Gastrocnemius medialis (tissue), 4 donors: ENCODE measurements around the gene TMEM37. TPM values are rescaled to one million over a fixed set of nuclear protein-coding genes. Genes with fewer than 3 reads are reported as not detected.

Experiments
- ATAC-seq, 2 donors: fragments of 150-250 bp; one replicate each; pipeline ENCODE4 v1.9.1; 2016
- DNase-seq, 2 donors: peaks; one replicate each; pipeline ENCODE4 v3.0.0-alpha.2; 2019
- H3K27ac ChIP-seq, 4 donors: fragments of 200-600 bp; sonication (generic); 1 replicate in 1 of 4; 2 replicates in 3 of 4; pipeline ENCODE4 v1.5.1; 2016 to 2018; ENCODE audit warnings: mild to moderate bottlenecking in 2 of 4, moderate library complexity in 1 of 4
- H3K27me3 ChIP-seq, 3 donors: fragments of 200-600 bp; sonication (generic) in 2 of 3; 1 replicate in 1 of 3; 2 replicates in 2 of 3; pipeline versions ENCODE4 v1.5.1 to v1.6.0; 2016 to 2019; ENCODE audit warnings: mild to moderate bottlenecking in 1 of 3, moderate library complexity in 1 of 3
- H3K36me3 ChIP-seq, 2 donors: fragments of 200-600 bp; sonication (generic) in 1 of 2; one replicate each; pipeline ENCODE4 v1.5.1; 2017 to 2018
- H3K4me1 ChIP-seq, 2 donors: fragments of 200-600 bp; sonication (generic) in 1 of 2; one replicate each; pipeline ENCODE4 v1.5.1; 2016 to 2017; ENCODE audit warnings: mild to moderate bottlenecking in 2 of 2
- H3K4me3 ChIP-seq, 4 donors: fragments of 200-600 bp; sonication (generic) in 3 of 4; 1 replicate in 1 of 4; 2 replicates in 3 of 4; pipeline ENCODE4 v1.5.1; 2016 to 2019; ENCODE audit warnings: mild to moderate bottlenecking in 2 of 4
- H3K9me3 ChIP-seq, 3 donors: fragments of 200-600 bp; sonication (generic) in 2 of 3; 1 replicate in 1 of 3; 2 replicates in 2 of 3; pipeline ENCODE4 v1.5.1; 2016 to 2019
- CTCF ChIP-seq, 5 experiments: fragments of 450-650 bp in 3 of 5; fragments of 200-600 bp in 2 of 5; sonication (generic) in 2 of 5; IDR thresholded peaks in 4 of 5; conservative IDR thresholded peaks in 1 of 5; 1 replicate in 4 of 5; 2 replicates in 1 of 5; pipeline ENCODE4 v1.5.1; 2016 to 2019; ENCODE audit warnings: antibody characterized with exemption in 5 of 5, mild to moderate bottlenecking in 3 of 5, moderate library complexity in 3 of 5
- POLR2A ChIP-seq, 2 donors: fragments of 450-650 bp; IDR thresholded peaks; one replicate each; pipeline ENCODE4 v1.6.1; 2017; ENCODE audit warnings: antibody characterized with exemption in 2 of 2, mild to moderate bottlenecking in 2 of 2, moderate library complexity in 2 of 2
- in situ Hi-C, 4 donors: fragments of 200-750 bp; cut with MboI; loops; one replicate each; pipeline versions ENCODE4 v1.15.0 to v1.8.0; 2017; ENCODE audit warnings: low sequenced_read_pairs in 4 of 4
- intact Hi-C: fragments of 100-400 bp; cut with DNase I; formaldehyde crosslinking; loops from one replicate; pipeline ENCODE4 v1.15.1; 2023; ENCODE audit warnings: low total_unique reads
- total RNA-seq, 4 donors: library from RNA; depleted of rRNA; stranded (reverse); fragments of >200 nt; gene quantifications; one replicate each; pipeline versions ENCODE4 v1.1.0 to v1.2.3, GENCODE V29; 2016

The TMEM37 gene
- total RNA-seq, 4 donors from 2014 or later, result 0.49 to 2.7 (median 0.64) TPM

GRCh38 chr2:119436993-119437772 lies 5.5 kb downstream of the TMEM37 start:
- no peak for ATAC-seq
- H3K9me3 ChIP-seq, result no peaks in the 10 kb centered on the region
- H3K27me3 ChIP-seq, result no peaks in the 10 kb centered on the region
- DNase-seq, result no peak
- no peak overlapping the region for H3K4me3 ChIP-seq
- no peaks in the 10 kb centered on the region for H3K36me3 ChIP-seq
- in situ Hi-C loops, result no loop called here
- TF ChIP-seq CTCF (IDR thresholded peaks at IDR 0.05 in 4 of 5, conservative IDR thresholded peaks at IDR 0.05 in 1 of 5) (no peak), POLR2A (IDR thresholded peaks at IDR 0.05) (no peak)
- no peak overlapping the region for H3K27ac ChIP-seq
- intact Hi-C loops, result no loop called here
- H3K4me1 ChIP-seq, result peaks cover 0 to 5% of the 10 kb centered on the region in 2 donors

DNA sequence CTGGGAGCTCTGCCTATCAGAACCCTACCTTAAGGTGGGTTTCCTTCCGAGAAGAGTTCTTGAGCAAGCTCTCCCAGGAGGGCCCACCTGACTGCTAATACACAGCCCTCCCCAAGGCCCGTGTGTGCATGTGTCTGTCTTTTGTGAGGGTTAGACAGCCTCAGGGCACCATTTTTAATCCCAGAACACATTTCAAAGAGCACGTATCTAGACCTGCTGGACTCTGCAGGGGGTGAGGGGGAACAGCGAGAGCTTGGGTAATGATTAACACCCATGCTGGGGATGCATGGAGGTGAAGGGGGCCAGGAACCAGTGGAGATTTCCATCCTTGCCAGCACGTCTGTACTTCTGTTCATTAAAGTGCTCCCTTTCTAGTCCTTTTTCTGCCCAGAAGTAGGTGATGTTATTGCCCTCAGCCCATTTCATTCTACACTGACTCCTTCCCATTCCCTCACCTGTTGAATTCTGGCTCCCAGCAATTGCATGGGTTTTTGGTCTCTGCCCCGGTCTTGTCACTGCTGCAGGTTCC lies 6.5 kb downstream of the TMEM37 start:
- ATAC-seq, result no peak
- Histone ChIP-seq H3K4me3 (no peak overlapping the region), H3K9me3 (no peaks in the 10 kb centered on the region), H3K27me3 (no peaks in the 10 kb centered on the region), H3K4me1 (no peaks in the 10 kb centered on the region), H3K36me3 (no peaks in the 10 kb centered on the region), H3K27ac (no peak overlapping the region)
- TF ChIP-seq POLR2A (IDR thresholded peaks at IDR 0.05), result no peak
- intact Hi-C loops (no loop called here), in situ Hi-C loops (no loop called here)
- DNase-seq, result no peak

DNA sequence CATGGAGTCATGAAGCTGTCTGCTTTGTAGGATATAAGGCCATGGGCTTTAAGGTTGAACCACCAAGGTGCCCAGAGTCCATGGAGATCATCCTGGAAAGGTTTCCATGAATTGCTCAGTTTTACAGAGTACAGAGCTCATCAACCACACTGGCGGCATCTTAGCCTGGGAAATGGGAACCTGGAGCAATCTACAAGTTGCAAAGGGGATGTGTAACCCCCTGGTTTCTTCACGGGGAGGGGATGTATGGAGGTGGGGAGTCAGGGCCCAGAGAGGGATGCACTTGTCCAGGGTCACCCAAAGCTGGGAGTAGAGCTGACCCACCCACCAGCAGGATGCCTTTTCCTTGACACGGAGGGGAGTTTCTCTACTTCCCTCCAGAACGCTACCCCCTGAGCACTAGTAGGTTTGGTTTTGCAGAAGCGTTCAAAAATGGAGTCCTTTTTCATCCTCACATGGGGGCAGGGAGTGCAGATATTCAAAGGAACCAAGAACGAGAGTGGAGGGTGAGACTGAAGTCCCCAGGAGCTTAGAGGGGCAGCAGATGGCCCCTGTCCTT lies 7.2 kb downstream of the TMEM37 start:
- no peaks in the 10 kb centered on the region for H3K9me3 ChIP-seq
- H3K27ac ChIP-seq, result no peak overlapping the region
- no peak for ATAC-seq
- intact Hi-C loops (no loop called here), in situ Hi-C loops (no loop called here)
- no peaks in the 10 kb centered on the region for H3K36me3 ChIP-seq
- no peaks in the 10 kb centered on the region for H3K4me1 ChIP-seq
- no peaks in the 10 kb centered on the region for H3K27me3 ChIP-seq
- TF ChIP-seq POLR2A (IDR thresholded peaks at IDR 0.05), result no peak
- TF ChIP-seq CTCF (IDR thresholded peaks at IDR 0.05 in 4 of 5, conservative IDR thresholded peaks at IDR 0.05 in 1 of 5), result no peak
- no peak for DNase-seq
- no peak overlapping the region for H3K4me3 ChIP-seq

DNA sequence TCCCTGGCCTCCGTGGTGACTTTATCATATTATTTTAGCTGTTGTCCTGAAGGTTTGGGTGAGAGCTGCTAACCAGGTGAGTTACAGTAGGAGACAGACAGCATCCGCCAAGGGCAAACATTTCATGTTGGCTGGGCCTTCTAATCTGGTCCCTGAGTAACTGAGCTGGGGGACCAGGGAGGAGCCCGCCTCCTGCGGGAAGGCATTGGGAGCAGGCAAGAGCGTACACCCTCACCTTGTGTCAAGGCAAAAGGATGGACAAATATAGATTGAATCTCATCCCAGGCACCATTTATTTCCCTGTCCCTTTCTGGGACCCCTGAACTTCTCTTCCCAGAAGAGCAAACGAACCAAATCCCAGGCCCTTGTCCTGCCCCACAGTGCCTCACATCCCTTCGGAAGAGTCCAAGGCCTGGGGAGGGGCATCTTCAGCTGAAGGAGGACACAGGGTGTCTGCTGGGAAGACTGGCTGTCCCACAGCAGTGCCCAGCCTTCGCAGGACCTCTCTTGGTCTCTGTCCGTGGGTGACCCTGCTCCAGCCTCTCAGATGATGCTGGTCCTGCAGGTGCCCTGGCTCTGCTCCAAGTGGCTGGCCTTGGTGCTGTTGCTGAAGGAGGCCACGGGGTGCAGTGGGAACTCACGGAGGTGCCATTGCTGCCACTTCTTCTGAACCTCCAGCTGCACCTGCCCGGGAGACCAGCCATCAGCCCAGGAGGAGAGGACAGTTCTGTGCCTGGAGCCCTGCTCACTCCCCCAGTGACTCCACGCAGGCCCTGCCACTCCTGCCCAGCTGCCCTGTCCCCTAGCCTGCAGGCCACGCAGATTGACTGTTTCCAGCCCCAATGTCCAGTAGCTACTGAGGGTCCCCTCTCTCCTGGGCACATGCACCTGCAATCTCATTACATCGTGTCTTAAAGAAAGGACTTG lies 8.2 kb downstream of the TMEM37 start:
- Histone ChIP-seq H3K4me1 (no peaks in the 10 kb centered on the region), H3K4me3 (no peak overlapping the region), H3K9me3 (no peaks in the 10 kb centered on the region), H3K36me3 (no peaks in the 10 kb centered on the region), H3K27ac (no peak overlapping the region), H3K27me3 (no peaks in the 10 kb centered on the region)
- DNase-seq (no peak), ATAC-seq (no peak)
- intact Hi-C loops, result no loop called here
- in situ Hi-C loops, result no loop called here
- no peak for TF ChIP-seq CTCF (IDR thresholded peaks at IDR 0.05 in 4 of 5, conservative IDR thresholded peaks at IDR 0.05 in 1 of 5)
- TF ChIP-seq POLR2A (IDR thresholded peaks at IDR 0.05), result no peak

- DNase-seq (no peak), ATAC-seq (no peak)
- Histone ChIP-seq H3K27ac (no peak overlapping the region), H3K4me3 (no peak overlapping the region), H3K27me3 (no peaks in the 10 kb centered on the region), H3K9me3 (no peaks in the 10 kb centered on the region), H3K4me1 (no peaks in the 10 kb centered on the region), H3K36me3 (no peaks in the 10 kb centered on the region)
- intact Hi-C loops, result no loop called here
- in situ Hi-C loops, result no loop called here
- no peak for TF ChIP-seq POLR2A (IDR thresholded peaks at IDR 0.05)
- TF ChIP-seq CTCF (IDR thresholded peaks at IDR 0.05 in 4 of 5, conservative IDR thresholded peaks at IDR 0.05 in 1 of 5), result no peak
Observed at GRCh38 chr2:119440501-119440870, 8.8 kb downstream of the TMEM37 start.
